H1 (cell line): ENCODE data around the gene ELAVL1. TPM values are rescaled to one million over a fixed set of nuclear protein-coding genes. Genes with fewer than 3 reads are reported as not detected.

Source experiments
- CEBPB ChIP-seq: IDR thresholded peaks from 2 replicates; pipeline ENCODE4 v1.6.1; 2012; ENCODE audit warnings: low read depth, low read length
- CTBP2 ChIP-seq: IDR thresholded peaks from 2 replicates; pipeline ENCODE4 v1.7.0; 2011; ENCODE audit warnings: borderline replicate concordance, mild to moderate bottlenecking, moderate library complexity, mixed read lengths, low read length; ENCODE audit not compliant: insufficient read depth, insufficient read length
- SIN3A ChIP-seq, 2 experiments: IDR thresholded peaks in 1 of 2; conservative IDR thresholded peaks in 1 of 2; 2 replicates each; pipeline ENCODE4 v1.6.1; 2011 to 2012; ENCODE audit warnings: low read length in 2 of 2, improper control_type of control experiment in 1 of 2, low read depth in 1 of 2, mild to moderate bottlenecking in 1 of 2
- SRF ChIP-seq: IDR thresholded peaks from 2 replicates; pipeline ENCODE4 v1.6.1; 2011; ENCODE audit warnings: mild to moderate bottlenecking, low read depth, low read length, moderate library complexity
- polyA plus RNA-seq, 7 experiments: library from polyadenylated mRNA; depleted of rRNA in 3 of 7; stranded (reverse) in 5 of 7; unstranded in 2 of 7; fragments of >200 nt in 5 of 7; fragments of 200-250 nt in 2 of 7; gene quantifications; 1 replicate in 5 of 7; 2 replicates in 1 of 7; 4 replicates in 1 of 7; pipeline versions ENCODE4 v1.2.1 to v1.2.3, GENCODE V29; 2011 to 2013; ENCODE audit warnings: missing spikeins in 2 of 7, mixed read lengths in 2 of 7
- total RNA-seq: library from RNA; stranded (reverse); fragmentation: NEBNext Ultra II Directional; extraction: Animal tissue kit (Norgen Biotek cat#: 25700); gene quantifications from 2 replicates; pipeline ENCODE4 v1.2.1, GENCODE V29; 2021

The ELAVL1 gene
- total and polyA plus RNA-seq, 2 of the 8 experiments (the other 6 are each of a cell fraction or from before 2014, with no cell fraction given) = 56.7 to 163 TPM

- TF ChIP-seq CEBPB (no peak), SIN3A (conservative IDR thresholded peaks at IDR 0.05 in 1 of 2, IDR thresholded peaks at IDR 0.05 in 1 of 2; ENCODE audit: low read depth in 1 of 2, low read length in 2 of 2) (no peak), SRF (no peak), CTBP2 (no peak)
These were observed 63.4 kb downstream of the ELAVL1 start (continued) for GRCh38 chr19:7941895-7942596.
